Endometrium (tissue), 2 donors: Measurements from ENCODE around the gene KLHL36.

ENCODE experiments used
- FAIRE-seq: peaks from 2 replicates; lab custom pipeline; 2012; peaks lifted over from hg19 to GRCh38; lab: Jason Lieb, UNC
- donor health status: control.
- donor health status: control.

The KLHL36 gene

GRCh38 chr16:84648595-84649510 is 542 bp downstream of the KLHL36 start:
- no peak for FAIRE-seq

- no peak for FAIRE-seq
Measured at GRCh38 chr16:84649511-84649861, 1.2 kb downstream of the KLHL36 start.

- FAIRE-seq = no peak
Measured at GRCh38 chr16:84650062-84650991, 2.0 kb downstream of the KLHL36 start.

- no peak for FAIRE-seq
Measured at GRCh38 chr16:84652566-84652965, 4.3 kb downstream of the KLHL36 start.

GRCh38 chr16:84654238-84654637 is 5.9 kb downstream of the KLHL36 start:
- FAIRE-seq = no peak

- no peak for FAIRE-seq
Measured at GRCh38 chr16:84654998-84655397, 6.7 kb downstream of the KLHL36 start.

- no peak for FAIRE-seq
Measured at GRCh38 chr16:84656649-84657048, 8.3 kb downstream of the KLHL36 start.

- no peak for FAIRE-seq
Measured at GRCh38 chr16:84657229-84657837, 9.0 kb downstream of the KLHL36 start.

- FAIRE-seq = no peak
Measured at GRCh38 chr16:84658690-84659089, 10.4 kb downstream of the KLHL36 start.

- FAIRE-seq = no peak
Measured at GRCh38 chr16:84659656-84660300, 11.5 kb downstream of the KLHL36 start.

- FAIRE-seq = no peak
Measured at GRCh38 chr16:84660973-84661372, 12.7 kb downstream of the KLHL36 start.

GRCh38 chr16:84661418-84662060 is 13.2 kb downstream of the KLHL36 start:
- no peak for FAIRE-seq

- FAIRE-seq = no peak
Measured at GRCh38 chr16:84662471-84662870, 14.2 kb downstream of the KLHL36 start.

- FAIRE-seq = no peak
Measured at GRCh38 chr16:84663433-84664101, 15.3 kb downstream of the KLHL36 start.

- no peak for FAIRE-seq
Measured at GRCh38 chr16:84665359-84665758, 17.0 kb downstream of the KLHL36 start.

- FAIRE-seq = no peak
Measured at GRCh38 chr16:84665843-84666242, 17.5 kb downstream of the KLHL36 start.

- FAIRE-seq = no peak
Measured at GRCh38 chr16:84667600-84668309, 19.4 kb downstream of the KLHL36 start.

- FAIRE-seq = no peak
Measured at GRCh38 chr16:84670063-84670462, 21.8 kb downstream of the KLHL36 start.

- no peak for FAIRE-seq
Measured at GRCh38 chr16:84672276-84673202, 24.2 kb downstream of the KLHL36 start.
